Testis (tissue), 5 donors: Measurements from ENCODE around the gene TBXAS1. TPM values are rescaled to one million over a fixed set of nuclear protein-coding genes. Genes with fewer than 3 reads are reported as not detected.

Source experiments
- DNase-seq: peaks from one replicate; pipeline ENCODE4 v3.0.0-alpha.2; 2019
- H3K27ac ChIP-seq, 2 donors: fragments of 200-600 bp; sonication (generic); one replicate each; pipeline ENCODE4 v1.5.1; 2019
- H3K27me3 ChIP-seq: fragments of 200-600 bp; sonication (generic); one replicate; pipeline ENCODE4 v1.5.1; 2019
- H3K36me3 ChIP-seq: fragments of 200-600 bp; sonication (generic); one replicate; pipeline ENCODE4 v1.5.1; 2017; ENCODE audit warnings: low read depth; ENCODE audit errors: missing control alignments
- H3K4me1 ChIP-seq: fragments of 200-600 bp; sonication (generic); one replicate; pipeline ENCODE4 v1.5.1; 2019
- H3K4me3 ChIP-seq, 2 donors: fragments of 200-600 bp; sonication (generic); one replicate each; pipeline ENCODE4 v1.5.1; 2017 to 2019
- H3K9me3 ChIP-seq: fragments of 200-600 bp; sonication (generic); one replicate; pipeline ENCODE4 v1.5.1; 2017
- CTCF ChIP-seq, 3 experiments: fragments of 450-650 bp in 2 of 3; fragments of 200-600 bp in 1 of 3; sonication (generic) in 1 of 3; IDR thresholded peaks; one replicate each; pipeline ENCODE4 v1.5.1; 2016 to 2019; ENCODE audit warnings: antibody characterized with exemption in 3 of 3, mild to moderate bottlenecking in 2 of 3, moderate library complexity in 1 of 3
- POLR2A ChIP-seq: fragments of 450-650 bp; IDR thresholded peaks from one replicate; pipeline ENCODE4 v1.6.1; 2017; ENCODE audit warnings: antibody characterized with exemption, mild to moderate bottlenecking, moderate library complexity
- WGBS, 2 donors: methylation state at CpG; one replicate each; pipeline ENCODE4 v1.1.5; 2018; 5-methylcytosine and 5-hydroxymethylcytosine counted together
- intact Hi-C: fragments of 100-400 bp; cut with DNase I; formaldehyde crosslinking; loops from one replicate; pipeline ENCODE4 v1.15.1; 2023; ENCODE audit warnings: low total_unique reads
- long read RNA-seq, 2 donors: transcript quantifications; one replicate each; lab custom pipeline, GENCODE V29; 2026
- polyA plus RNA-seq: library from polyadenylated mRNA; stranded (reverse); fragments of 350-450 nt; fragmentation: Illumina TruSeq; extraction: RNeasy Lipid Tissue Mini Kit (QIAGEN cat#74804); gene quantifications from one replicate; pipeline ENCODE4 v1.2.3, GENCODE V29; 2014; ENCODE audit warnings: low read depth, low replicate concordance; ENCODE audit not compliant: insufficient read depth
- total RNA-seq, 2 donors: library from RNA; depleted of rRNA; stranded (reverse); fragments of >200 nt; gene quantifications; one replicate each; pipeline ENCODE4 v1.2.3, GENCODE V29; 2016

Gene TBXAS1
- total RNA-seq (1 to 10 TPM; 5.2 to 5.7 TPM), polyA plus RNA-seq (4.9 TPM)
- long read RNA-seq, donor 1, partial matches to known transcripts: 0 of 1 reads
- long read RNA-seq, donor 1, other reads (novel, unspliced or antisense): 0 of 1 reads
- long read RNA-seq, donor 2: 0 reads

GRCh38 chr7:139829025-139829774, at the start of gene TBXAS1:
Gene TBXAS1 (plus strand): TSS chr7:139829264. CDS start chr7:139829391, 127 bp downstream.
- DNase-seq: peak; percentile 20
- H3K27ac ChIP-seq: no peak within 1 kb of the TSS
- intact Hi-C loops: no loop called here
- H3K4me3 ChIP-seq: no peak within 1 kb of the TSS
- no peaks in the 10 kb centered on the region for H3K9me3 ChIP-seq
- H3K36me3 ChIP-seq: no peaks in the 10 kb centered on the region
- WGBS, 2 donors: 71 to 80% methylated on average over 10 of the region's 10 CpGs
- no peaks in the 10 kb centered on the region for H3K27me3 ChIP-seq
- H3K4me1 ChIP-seq: no peaks in the 10 kb centered on the region
- TF ChIP-seq CTCF (IDR thresholded peaks at IDR 0.05): no peak
- TF ChIP-seq POLR2A: no peak

- Histone ChIP-seq H3K36me3 (no peaks in the 10 kb centered on the region), H3K4me3 (no peak overlapping the region), H3K27me3 (no peaks in the 10 kb centered on the region), H3K27ac (no peak overlapping the region), H3K4me1 (no peaks in the 10 kb centered on the region), H3K9me3 (no peaks in the 10 kb centered on the region)
- intact Hi-C loops: no loop called here
- DNase-seq: no peak
- WGBS, 2 donors: 79 to 87% methylated on average over 3 of the region's 3 CpGs
- TF ChIP-seq POLR2A (no peak), CTCF (IDR thresholded peaks at IDR 0.05) (no peak)
Measured at GRCh38 chr7:139782932-139783331, 46.1 kb upstream of the TBXAS1 start.

- 50 to 52% methylated on average over 3 of the region's 3 CpGs for WGBS, 2 donors
- no peak for TF ChIP-seq CTCF (IDR thresholded peaks at IDR 0.05)
- TF ChIP-seq POLR2A: no peak
- Histone ChIP-seq H3K4me1 (no peaks in the 10 kb centered on the region), H3K27me3 (no peaks in the 10 kb centered on the region), H3K9me3 (no peaks in the 10 kb centered on the region), H3K27ac (no peak overlapping the region), H3K4me3 (no peak overlapping the region), H3K36me3 (no peaks in the 10 kb centered on the region)
- intact Hi-C loops: no loop called here
- no peak for DNase-seq
Measured at GRCh38 chr7:139783647-139784385, 45.2 kb upstream of the TBXAS1 start.

GRCh38 chr7:139784648-139785047, 44.4 kb upstream of the TBXAS1 start:
- intact Hi-C loops: no loop called here

More at GRCh38 chr7:139784648-139785047, 44.4 kb upstream of the TBXAS1 start:
- no peaks in the 10 kb centered on the region for H3K4me1 ChIP-seq
- DNase-seq: no peak
- no peaks in the 10 kb centered on the region for H3K36me3 ChIP-seq
- H3K27ac ChIP-seq: no peak overlapping the region
- WGBS, 2 donors: 90 to 94% methylated on average over 3 of the region's 3 CpGs
- H3K9me3 ChIP-seq: no peaks in the 10 kb centered on the region
- no peak overlapping the region for H3K4me3 ChIP-seq
- no peaks in the 10 kb centered on the region for H3K27me3 ChIP-seq
- TF ChIP-seq POLR2A: no peak
- no peak for TF ChIP-seq CTCF (IDR thresholded peaks at IDR 0.05)
